Stimulated activated CD8-positive, alpha-beta memory T cell treated with anti-CD3 and anti-CD28 coated beads, Interleukin-7, amount 100 ng/mL, for 4 hours (primary cell): Measurements from ENCODE around the gene TGM4.
"Not testable (repeated sequence)": the region's sequence is repeated elsewhere in the genome, so short reads cannot be mapped to it uniquely, and the experiment has no call there.

Source experiments
- DNase-seq, 2 donors: peaks; one replicate each; pipeline ENCODE4 v3.0.0-alpha.2; 2020; ENCODE audit warnings: low read depth in 2 of 2

Gene TGM4

GRCh38 chr3:44915702-44916438 is 41.5 kb downstream of the TGM4 start:
- DNase-seq, result no peak

GRCh38 chr3:44918087-44918486 is 43.7 kb downstream of the TGM4 start:
- no peak for DNase-seq

GRCh38 chr3:44918581-44918980 is 44.2 kb downstream of the TGM4 start:
- no peak for DNase-seq

GRCh38 chr3:44920081-44920480 is 45.7 kb downstream of the TGM4 start:
- no peak for DNase-seq

DNA sequence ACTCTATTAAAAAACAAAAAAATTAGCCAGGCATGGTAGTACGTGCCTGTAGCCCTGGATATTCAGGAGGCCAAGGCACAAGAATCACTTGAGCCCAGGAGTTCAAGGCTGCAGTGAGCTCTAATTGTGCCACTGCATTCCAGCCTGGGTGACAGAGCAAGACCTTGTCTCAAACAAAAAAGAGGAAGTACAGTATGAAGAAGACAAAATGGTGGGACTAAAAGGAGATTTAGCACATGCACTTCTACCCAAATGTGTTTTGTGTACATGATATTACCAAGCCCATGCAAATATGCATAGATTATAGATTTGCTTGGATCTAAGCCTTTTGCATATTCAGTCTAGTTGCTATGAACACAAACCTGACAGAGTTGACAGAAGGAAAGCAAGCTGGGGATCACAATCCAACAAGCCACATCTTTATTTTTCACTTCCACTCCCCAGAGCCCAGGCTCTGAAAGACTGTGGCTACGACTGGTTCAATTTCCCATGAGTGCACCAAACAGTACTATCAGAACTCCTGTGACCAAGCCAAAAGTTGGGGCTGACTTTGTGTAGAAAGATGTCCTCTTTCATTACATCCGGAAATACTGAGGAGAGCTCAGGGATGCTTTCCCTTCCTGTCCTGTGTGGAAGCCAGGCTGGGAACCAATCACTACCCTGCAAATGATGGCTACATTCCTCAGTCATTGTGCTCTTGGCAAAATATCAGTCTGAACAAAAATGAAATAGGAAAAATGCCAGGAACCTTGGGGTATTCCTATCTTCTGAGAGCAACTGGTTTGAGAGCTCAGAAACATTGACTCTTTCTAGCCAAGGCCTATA is 49.4 kb downstream of the TGM4 start:
- no peak for DNase-seq

DNA sequence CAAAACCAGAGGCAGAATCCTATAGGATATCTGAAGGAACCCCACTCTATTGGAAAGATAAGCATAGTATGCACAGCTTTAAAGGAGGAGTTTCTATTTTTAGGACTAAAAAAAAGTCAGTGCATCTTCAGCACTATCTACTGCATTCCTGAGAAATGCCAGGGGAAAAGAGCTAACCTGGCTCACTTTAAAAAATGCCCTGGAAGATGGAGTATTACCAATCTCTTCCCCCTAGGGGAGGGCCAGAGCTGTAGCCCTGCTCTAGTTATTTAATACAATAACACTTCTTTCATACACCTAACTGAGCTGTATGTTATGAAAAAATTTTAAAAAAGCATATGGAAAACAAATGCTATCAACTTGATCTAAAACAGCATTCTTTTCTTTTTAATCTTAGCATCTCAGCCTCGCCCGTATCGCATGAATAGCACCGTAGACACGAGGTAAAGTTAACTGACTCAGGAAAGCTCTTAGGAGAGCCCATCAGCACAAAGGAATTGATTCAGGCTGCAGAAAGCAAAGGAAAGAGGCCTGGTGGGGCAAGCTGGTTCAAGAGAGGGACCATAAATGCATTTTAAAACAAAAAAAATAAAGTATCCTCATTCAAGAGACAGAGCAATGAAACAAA is 50.2 kb downstream of the TGM4 start:
- no peak for DNase-seq

DNA sequence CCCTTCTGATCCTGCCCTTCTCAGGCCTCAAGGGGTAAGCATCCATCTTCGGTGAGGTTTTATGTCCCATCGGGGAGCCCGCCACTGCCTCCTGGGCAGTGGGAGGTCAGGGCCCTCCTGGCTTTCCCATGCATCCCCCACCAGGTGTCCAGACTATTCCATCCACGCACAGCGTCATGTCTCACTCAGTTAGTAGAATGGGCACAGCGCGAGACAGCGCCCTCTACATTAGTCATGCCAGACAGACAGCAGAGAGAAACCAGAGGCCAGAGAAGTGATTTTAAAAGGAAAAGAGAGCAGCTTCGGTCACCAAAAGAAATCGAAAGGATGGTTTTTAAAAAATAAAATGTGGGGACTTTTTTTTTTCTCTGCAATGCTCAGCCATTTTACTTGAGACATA is 51.8 kb downstream of the TGM4 start:
- no peak for DNase-seq

GRCh38 chr3:44926921-44927320 is 52.5 kb downstream of the TGM4 start:
- no peak for DNase-seq

GRCh38 chr3:44927371-44927770 is 53.0 kb downstream of the TGM4 start:
- no peak for DNase-seq

GRCh38 chr3:44929782-44930181 is 55.4 kb downstream of the TGM4 start:
- DNase-seq, result no peak

GRCh38 chr3:44930911-44931310 is 56.5 kb downstream of the TGM4 start:
- no peak for DNase-seq

DNA sequence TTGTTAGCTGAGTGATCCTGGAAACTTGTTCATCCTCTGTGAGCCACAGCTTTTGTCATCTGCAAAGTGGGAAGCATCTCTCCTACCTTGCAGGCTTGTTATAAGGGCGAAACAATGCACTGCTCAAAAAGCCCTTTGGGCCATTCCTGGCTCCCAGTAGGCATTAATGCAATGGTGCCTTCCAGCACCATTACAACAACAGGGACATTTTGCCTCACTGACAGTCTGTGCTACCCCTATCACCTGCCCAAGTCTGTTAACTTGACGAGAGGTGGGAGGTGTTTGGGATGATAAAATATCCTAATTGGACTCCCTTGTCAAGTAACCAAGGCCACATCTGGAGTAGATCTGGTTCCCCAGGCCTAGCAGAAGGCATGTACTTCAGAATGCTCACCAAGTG is 57.4 kb downstream of the TGM4 start:
- no peak for DNase-seq

GRCh38 chr3:44932271-44932670 is 57.9 kb downstream of the TGM4 start:
- no peak for DNase-seq

GRCh38 chr3:44932986-44933944 is 58.9 kb downstream of the TGM4 start:
- no peak for DNase-seq

DNA sequence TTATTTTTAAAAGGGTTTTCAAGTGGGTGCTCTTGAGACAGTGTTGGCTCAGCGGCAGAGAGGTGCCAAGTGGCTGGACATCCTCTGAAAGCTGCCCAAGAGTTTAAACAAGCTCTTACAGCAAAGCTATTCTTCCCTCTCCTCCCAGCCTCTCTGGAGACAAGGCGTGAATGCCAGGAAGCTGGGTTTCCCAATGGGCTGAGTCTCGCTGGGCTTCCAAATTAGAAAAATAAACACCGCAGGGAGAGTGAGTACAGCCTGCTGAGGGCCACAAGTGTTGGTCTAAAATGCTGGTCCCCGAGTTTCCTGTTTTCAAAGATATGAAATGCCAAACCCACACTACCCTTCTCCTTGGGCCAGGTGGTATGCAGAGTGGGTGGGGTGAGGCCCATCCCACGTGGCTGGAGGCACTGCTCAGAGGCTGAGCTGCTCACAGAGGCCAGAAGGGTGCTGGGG is 65.2 kb downstream of the TGM4 start:
- no peak for DNase-seq

DNA sequence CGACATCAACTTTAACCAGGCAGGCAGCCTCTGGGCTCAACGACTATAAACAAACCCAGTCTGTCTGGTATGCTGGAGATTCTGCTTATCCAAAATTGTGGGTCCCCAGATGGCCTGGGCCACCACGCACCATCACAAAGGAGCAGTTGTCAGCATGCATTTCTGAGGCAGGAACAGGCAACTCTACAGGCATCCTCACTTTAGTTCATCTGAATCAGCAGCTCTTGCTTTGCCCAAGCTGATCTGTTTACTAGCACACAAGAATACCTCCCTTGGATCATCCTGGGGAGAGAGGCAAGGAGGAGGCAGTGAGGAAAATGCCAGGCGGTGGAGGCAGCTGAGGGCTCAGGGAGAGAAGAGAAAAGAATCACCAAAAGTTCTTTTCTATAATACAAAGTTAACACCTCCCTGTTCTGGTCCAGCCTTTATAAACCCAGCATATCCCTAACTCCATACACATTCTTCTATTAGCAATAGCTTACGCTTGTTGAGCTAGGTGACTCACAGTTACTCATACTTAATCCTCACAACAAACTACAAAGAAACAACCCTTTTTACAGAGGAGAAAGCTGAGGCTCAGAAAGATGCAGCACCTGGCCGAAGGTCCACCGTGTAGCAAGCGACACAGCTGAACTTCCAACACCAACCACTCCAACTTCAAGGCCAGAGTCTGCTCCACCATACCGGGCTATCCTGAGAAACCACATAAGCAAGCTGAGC is 68.0 kb downstream of the TGM4 start:
- no peak for DNase-seq

- no peak for DNase-seq
These were observed 73.8 kb downstream of the TGM4 start for GRCh38 chr3:44948239-44948638.

DNA sequence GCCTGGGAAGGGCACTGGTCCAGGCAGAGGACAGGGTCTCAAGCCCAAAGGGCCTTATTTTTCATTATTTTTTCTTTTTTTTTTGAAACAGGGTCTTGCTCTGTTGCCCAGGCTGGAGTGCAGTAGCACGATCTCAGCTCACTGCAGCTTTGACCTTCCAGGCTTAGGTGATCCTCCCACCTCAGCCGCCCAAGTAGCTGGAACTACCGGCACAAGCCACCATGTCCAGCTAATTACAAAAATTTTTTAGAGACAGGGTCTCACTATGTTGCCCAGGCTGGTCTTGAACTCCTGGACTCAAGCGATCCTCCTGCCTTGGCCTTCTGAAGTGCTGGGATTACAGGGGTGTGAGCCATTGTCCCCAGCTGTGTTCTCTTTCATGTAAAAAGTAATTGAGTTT is 75.4 kb downstream of the TGM4 start:
- not testable (repeated sequence) for DNase-seq

DNA sequence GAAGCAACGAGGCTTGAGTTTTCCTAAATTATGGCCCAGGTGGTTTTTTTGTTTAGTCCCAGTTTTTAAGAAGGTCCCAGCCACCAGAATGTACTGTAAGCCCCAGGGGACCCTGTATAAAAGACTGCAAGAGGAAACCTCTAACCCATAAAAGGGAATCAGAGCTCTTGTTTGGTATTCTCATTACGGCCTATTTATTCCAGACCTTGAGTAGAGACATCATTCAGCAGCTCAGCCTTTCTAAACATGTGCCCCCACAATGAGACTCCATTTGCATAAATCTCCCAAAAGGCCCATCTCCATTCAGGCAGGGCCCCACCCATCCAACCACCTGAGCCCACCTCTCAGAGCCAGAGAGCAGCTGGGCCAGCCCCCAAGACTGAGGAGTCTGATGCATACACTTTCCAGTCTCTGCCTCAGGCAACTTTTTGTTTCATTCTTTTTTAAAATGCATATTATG is 75.9 kb downstream of the TGM4 start:
- DNase-seq, result no peak

DNA sequence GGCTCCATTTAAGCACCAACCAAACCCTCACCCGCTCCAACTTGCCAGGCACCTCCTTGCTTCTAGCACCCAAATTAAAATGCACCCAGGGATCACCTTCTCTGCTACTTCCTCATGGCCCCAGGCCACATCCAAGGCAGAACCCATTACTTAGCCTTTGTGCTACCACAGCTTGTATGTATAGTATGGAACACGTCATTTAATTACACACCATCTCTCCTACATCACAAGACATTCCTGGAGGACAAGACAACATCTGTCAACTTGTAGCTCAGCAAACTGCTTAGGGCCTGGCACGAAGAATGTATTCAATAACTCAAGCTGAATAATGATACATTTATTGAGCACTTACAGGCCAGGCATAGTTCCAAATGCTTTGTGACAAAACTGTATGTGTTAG is 78.3 kb downstream of the TGM4 start:
- DNase-seq, result no peak

DNA sequence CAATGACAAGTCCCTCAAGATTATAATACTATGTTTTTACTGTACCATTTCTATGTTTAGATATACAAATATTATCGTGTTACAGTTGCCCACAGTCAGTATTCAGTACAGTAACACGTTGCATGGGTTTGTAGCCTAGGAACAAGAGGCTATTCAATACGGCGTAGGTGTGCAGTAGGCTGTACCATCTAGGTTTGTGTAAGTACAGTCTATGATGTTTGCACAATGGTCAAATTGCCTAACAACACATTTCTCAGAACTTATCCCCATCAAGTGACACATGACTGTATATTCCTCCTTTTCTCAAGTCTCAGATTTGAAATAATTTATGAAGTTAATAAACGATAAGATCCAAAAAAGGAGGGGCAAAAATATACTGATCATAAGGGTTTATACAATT is 79.9 kb downstream of the TGM4 start:
- DNase-seq, result no peak
